Fibroblast of the aortic adventitia (primary cell): Measurements from ENCODE around the gene CCDC192. TPM values are rescaled to one million over a fixed set of nuclear protein-coding genes. Genes with fewer than 3 reads are reported as not detected.

ENCODE experiments used
- DNase-seq: peaks from one replicate; pipeline ENCODE4 v3.0.0-alpha.2; 2010; ENCODE audit warnings: low read depth
- H3K4me3 ChIP-seq: 2 replicates; pipeline ENCODE4 v1.5.1; 2011; ENCODE audit warnings: low read depth, mild to moderate bottlenecking, control low read depth, low read length, moderate library complexity
- CTCF ChIP-seq: IDR thresholded peaks from 2 replicates; pipeline ENCODE4 v1.5.1; 2011; ENCODE audit warnings: mild to moderate bottlenecking, low read length, control low read depth, inconsistent platforms; ENCODE audit not compliant: insufficient read depth
- total RNA-seq: library from RNA; depleted of rRNA; stranded (reverse); fragments of >200 nt; gene quantifications from 2 replicates; pipeline ENCODE4 v1.2.3, GENCODE V29; 2012; ENCODE audit warnings: low replicate concordance

The CCDC192 gene
- total RNA-seq, 1 donor: not detected

- no peak for TF ChIP-seq CTCF
- no peak overlapping the region for H3K4me3 ChIP-seq
- DNase-seq: no peak
Measured at GRCh38 chr5:127884416-127884815, 181.2 kb downstream of the CCDC192 start.

GRCh38 chr5:127885176-127885575 is 182.0 kb downstream of the CCDC192 start:
- H3K4me3 ChIP-seq: no peak overlapping the region
- DNase-seq: no peak
- TF ChIP-seq CTCF: no peak

GRCh38 chr5:127886081-127886480 is 182.9 kb downstream of the CCDC192 start:
- TF ChIP-seq CTCF: no peak
- DNase-seq: no peak
- H3K4me3 ChIP-seq: no peak overlapping the region

- peak; percentile 56 for DNase-seq
- no peak for TF ChIP-seq CTCF
Measured at GRCh38 chr5:127887282-127887681, 184.1 kb downstream of the CCDC192 start.

DNA sequence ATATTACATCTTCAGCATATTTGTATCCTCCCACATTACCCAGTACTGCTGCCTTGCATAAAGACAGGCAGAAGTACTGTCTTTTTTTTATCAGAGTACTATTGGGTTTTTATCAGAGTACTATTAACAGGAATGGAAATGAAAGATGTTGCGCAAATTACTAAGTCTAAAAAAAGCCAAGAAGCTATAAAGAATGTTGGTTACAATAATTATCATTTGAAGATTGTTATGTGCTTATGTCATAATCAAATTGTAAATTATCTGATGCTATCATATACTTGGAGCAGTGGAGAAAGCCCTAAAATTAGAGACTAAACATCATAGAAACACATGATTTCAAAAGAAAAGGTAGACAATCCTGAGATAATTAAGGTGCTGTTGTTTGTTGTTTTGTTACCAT is 188.8 kb downstream of the CCDC192 start:
- peak; percentile 33 for DNase-seq
- no peak overlapping the region for H3K4me3 ChIP-seq
- TF ChIP-seq CTCF: no peak

More at GRCh38 chr5:127887282-127887681, 184.1 kb downstream of the CCDC192 start:
- H3K4me3 ChIP-seq: no peak overlapping the region

- DNase-seq: peak; percentile 89
Measured at GRCh38 chr5:127892467-127893207, 189.4 kb downstream of the CCDC192 start.

More at GRCh38 chr5:127892467-127893207, 189.4 kb downstream of the CCDC192 start:
- TF ChIP-seq CTCF: no peak
- no peak overlapping the region for H3K4me3 ChIP-seq
